K562 (cell line): Measurements from ENCODE around the gene ERC2.

ENCODE experiments used
- CEBPG ChIP-seq, 3 experiments: fragments of 200-800 bp in 1 of 3; sonication (Bioruptor generic) in 1 of 3; sonication (generic) in 1 of 3; formaldehyde crosslinking in 1 of 3; IDR thresholded peaks in 2 of 3; conservative IDR thresholded peaks in 1 of 3; 2 replicates each; pipeline versions ENCODE4 v1.6.1 to v1.8.0; 2016 to 2022; ENCODE audit warnings: missing compliant biosample characterization in 2 of 3, missing genetic modification characterization in 2 of 3, mild to moderate bottlenecking in 1 of 3, missing genetic modification reagents in 1 of 3
- E2F6 ChIP-seq, 2 experiments: IDR thresholded peaks; 2 replicates each; pipeline ENCODE4 v1.6.1; 2011; ENCODE audit warnings: borderline replicate concordance in 1 of 2, control low read depth in 1 of 2, low read depth in 1 of 2, low read length in 1 of 2, mild to moderate bottlenecking in 1 of 2, mixed read lengths in 1 of 2, moderate library complexity in 1 of 2; ENCODE audit not compliant: insufficient read depth in 1 of 2, insufficient read length in 1 of 2, poor library complexity in 1 of 2, severe bottlenecking in 1 of 2; ENCODE audit errors: extremely low read depth in 1 of 2
- ZNF140 ChIP-seq: fragments of 250-450 bp; sonication (Bioruptor Pico); IDR thresholded peaks from 2 replicates; pipeline ENCODE4 v1.8.0; 2021; ENCODE audit warnings: moderate library complexity, mild to moderate bottlenecking, inconsistent platforms
- ZNF830 ChIP-seq: fragments of 250-450 bp; sonication (Bioruptor Pico); IDR thresholded peaks from 2 replicates; pipeline ENCODE4 v1.5.0; 2021; ENCODE audit warnings: mild to moderate bottlenecking
- TF ChIP-seq, protein P1 (sequence below): sonication (generic); formaldehyde crosslinking; IDR thresholded peaks from 2 replicates; pipeline ENCODE4 v1.8.1; 2022; ENCODE audit warnings: missing genetic modification reagents

- TF ChIP-seq ZNF830 (no peak), E2F6 (IDR thresholded peaks at IDR 0.05; ENCODE audit: borderline replicate concordance in 1 of 2, extremely low read depth in 1 of 2, insufficient read depth in 1 of 2, insufficient read length in 1 of 2, low read depth in 1 of 2, low read length in 1 of 2, poor library complexity in 1 of 2, severe bottlenecking in 1 of 2) (no peak), ZNF140 (no peak), CEBPG (CRISPR knock-in tag; IDR thresholded peaks at IDR 0.05) (no peak), CEBPG (tag; conservative IDR thresholded peaks at IDR 0.05 in 1 of 2, IDR thresholded peaks at IDR 0.05 in 1 of 2) (no peak)
- TF ChIP-seq, protein P1, sequence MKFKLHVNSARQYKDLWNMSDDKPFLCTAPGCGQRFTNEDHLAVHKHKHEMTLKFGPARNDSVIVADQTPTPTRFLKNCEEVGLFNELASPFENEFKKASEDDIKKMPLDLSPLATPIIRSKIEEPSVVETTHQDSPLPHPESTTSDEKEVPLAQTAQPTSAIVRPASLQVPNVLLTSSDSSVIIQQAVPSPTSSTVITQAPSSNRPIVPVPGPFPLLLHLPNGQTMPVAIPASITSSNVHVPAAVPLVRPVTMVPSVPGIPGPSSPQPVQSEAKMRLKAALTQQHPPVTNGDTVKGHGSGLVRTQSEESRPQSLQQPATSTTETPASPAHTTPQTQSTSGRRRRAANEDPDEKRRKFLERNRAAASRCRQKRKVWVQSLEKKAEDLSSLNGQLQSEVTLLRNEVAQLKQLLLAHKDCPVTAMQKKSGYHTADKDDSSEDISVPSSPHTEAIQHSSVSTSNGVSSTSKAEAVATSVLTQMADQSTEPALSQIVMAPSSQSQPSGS = no peak
These were observed 711.3 kb downstream of the ERC2 start for GRCh38 chr3:55756976-55757375.
